ENCODE measurements around the gene ASB6.
"Not testable (repeated sequence)": the region's sequence is repeated elsewhere in the genome, so short reads cannot be mapped to it uniquely, and the experiment has no call there.

The ASB6 gene

DNA sequence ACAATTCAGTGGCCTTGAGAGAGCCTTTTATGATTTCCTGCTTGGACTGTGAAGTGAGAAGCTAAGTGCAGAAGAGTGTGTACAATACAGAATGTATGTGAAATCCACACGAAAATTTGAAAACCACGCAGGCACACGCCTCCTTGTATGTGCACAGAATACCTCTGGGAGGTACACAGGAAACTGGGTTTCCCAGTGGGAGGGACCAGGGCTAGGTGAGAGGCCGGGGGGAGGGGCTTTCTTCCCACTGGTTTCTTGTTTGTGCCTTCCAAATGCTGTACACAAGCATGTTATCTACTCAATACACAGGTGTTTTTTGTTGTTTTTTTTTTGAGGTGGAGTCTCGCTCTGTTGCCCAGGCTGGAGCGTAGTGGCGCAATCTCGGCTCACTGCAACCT is 37.2 kb downstream of the ASB6 start:
- DNase-seq, result no peak

DNA sequence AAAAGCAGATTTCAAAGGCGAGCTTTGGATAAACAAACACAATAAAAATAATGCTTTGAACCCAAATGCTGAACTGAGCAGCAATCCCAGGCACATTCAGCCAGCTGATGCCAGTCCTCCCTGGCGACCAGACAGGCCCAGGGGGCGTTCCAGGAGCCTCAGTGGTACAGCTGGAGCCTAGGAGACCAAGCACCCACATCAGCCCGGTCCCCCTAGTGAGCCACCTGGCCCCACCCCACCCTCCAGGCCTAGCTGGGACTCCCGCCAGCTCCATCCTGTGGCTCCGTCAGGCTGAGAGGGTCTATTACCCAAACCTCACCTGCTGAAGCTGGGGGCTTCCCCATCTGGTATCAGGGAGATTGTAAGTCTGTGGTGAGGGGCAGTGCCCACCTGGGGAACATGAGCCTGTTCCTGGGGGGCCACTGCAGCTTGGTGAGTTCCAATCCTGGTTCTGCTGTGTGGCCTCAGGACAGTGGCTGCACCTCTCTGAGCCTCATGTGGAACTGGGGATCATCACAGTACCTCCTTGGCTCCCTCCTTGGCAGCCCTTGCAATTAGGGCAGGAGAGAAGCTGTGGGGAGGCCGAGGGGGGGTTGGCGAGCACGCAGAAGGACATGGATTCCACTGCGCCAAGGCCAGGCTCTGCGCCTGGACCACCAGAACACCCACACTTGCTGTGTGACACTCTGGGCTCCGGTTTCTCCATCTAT is 37.7 kb downstream of the ASB6 start:
- no peak for DNase-seq

DNA sequence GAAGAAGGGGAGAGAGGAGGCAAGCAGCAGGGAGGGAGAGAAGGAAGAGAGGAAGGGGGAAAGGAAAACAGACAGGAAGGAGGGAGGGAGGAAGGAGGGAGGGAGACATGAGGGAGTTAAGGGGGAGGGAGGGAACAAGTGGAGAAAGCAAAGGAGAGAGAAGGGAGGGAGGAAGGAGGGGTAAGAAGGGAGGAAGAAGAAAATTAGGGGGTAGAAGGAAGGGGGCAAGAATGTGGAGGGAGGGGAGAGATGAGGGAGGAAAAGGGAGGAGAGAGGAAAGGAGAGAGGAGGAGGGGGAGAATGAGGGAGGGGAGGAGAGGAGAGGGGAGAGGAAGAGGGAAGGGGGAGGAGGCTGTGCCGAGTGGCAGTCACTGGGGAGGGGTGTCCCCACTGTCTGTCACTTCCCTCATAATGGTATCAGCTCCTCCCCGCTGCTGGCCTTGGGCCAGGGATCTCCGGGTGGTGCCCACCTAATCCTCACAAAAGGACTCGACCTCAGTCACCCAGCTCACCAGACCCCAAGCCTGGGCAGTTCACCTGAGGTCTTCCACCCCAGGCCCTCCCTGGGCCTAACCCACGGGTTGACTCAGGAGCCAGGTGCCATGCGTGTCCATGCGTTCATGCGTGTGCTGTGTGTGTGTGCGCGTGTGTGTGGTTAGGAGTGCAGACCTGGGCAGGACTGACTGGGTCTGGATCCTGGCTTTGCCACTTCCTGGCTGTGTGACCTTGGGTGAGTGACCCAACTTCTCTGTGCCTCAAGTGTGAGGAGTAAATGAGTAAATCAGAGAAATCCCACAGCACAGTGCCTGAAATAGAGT is 39.1 kb downstream of the ASB6 start:
- DNase-seq, result no peak

DNA sequence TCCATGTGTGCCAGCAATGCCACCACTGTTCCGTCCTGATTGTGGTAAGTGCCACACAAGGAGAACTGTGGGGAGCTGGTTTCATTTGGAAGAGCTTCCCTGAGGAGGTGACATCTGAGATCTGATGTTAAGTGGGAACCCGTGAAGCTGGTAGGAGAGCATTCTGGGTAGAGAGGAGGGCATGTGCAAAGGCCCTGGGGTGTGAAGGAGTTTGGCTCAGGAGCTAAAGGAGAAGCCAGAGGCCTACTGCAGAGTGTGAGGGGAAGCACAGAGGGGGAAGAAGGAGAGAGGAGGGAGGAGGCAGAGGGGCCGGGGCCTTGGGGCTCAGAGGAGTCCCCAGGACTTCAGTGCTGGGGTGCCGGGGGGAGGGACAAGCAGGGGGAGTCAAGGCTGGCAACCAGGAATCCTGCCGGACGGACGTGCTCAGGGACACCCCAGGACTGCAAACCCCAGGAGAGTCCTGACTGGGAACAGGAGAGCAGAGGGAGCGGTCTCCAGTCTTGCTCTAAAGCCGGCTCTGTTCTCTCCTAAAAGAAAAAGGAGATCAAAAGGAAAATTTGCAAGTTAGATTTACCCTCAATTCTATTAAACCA is 40.8 kb downstream of the ASB6 start:
- DNase-seq, result no peak

DNA sequence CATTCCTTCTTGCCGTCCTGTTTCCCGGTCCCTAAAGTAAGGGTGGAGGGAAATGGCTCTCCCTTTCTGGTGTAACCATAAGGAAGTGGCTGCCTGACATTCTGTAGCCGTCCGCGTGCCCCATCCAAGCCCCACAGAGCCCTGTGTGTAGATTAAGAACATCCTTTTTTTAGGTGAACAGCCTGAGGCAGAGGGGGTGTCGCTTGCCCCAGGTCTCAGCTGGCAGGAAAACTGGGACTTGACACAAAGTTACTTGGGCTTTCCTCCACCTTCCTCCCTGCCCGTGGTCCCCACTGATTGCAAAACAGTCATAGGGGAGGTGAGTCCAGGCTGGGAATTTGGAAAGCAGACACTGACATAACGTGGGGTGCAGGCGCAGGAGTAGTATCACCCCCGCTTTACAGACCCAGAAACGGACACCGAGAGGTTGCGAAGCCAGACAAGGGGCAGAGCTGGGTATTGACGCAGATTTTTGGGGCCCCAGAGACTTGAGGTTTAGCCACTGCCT is 43.8 kb downstream of the ASB6 start:
- DNase-seq, result no peak

DNA sequence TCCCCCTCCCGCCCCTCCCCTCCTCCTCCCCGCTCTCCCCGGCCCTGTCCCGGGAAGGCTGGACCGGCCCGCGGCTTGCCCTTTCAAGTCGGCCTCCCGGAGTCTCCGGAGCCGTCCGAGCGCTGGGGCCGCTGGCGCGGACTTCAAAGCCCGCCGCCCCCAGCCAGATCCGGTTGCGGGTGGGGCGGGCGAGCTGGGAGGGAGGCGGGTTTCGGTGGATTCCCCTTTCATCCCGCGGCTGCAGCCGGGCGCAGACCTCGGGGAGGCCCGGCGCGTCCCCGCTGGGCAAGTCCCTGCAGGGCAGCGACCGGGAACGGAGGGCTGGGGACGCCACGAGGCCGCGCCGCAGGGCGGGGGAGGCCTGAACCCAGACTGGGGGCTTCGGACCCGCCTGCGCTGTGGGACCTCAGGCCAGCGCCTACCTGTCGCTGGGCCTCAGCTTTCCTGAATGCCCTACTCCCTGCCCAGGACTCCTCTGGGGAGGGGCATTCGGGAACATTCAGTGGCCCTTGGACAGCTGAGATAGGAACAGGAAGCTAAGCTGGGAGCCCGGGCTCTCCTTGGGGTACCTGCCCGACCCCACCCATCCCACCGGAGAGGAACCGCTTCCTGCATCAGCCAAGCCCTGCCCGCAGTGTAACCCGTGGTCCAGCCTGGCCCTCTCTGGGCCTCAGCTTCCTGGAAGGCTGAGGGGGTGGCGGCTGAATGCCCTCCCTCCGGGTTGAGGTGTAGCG is 44.4 kb downstream of the ASB6 start:
- DNase-seq, result no peak

DNA sequence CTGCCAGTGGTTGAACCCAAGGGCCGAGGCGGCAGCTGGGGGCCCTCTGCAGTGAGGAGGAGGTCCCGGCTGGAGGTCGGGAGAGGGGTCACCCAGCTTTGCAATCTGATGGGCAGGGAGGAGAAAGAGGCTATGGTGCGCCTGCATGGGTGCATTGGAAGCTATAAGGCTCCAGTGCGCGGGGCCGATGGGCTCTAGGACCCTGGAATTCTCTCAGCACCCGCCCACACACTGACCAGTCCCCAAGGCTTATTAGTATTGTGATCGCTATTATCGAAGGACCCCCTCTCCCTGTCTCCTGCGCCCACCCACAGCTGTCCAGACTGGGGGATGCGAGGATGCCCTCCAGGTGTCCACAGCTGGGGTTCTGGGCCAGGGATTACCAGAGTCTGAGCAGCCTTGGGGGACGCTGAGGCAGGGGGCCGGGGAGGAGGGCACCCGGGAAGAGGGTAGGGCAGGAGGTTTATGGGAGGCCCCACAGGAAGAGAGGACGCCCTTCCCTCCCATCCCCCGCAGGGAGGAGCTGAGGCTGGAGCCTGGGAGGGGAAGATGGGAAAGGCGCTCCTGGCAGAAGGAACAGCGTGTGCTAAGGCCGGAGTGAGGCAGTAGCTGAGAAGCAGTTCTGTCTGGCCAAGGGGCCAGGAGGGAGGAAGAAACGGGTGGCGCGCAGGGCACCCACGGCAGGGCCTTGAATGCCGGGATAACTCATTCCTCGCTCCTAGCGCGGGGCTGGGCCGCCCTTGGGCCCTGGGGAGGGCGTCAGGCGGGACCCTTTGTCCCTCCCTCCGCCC is 45.2 kb downstream of the ASB6 start:
- DNase-seq, result no peak

DNA sequence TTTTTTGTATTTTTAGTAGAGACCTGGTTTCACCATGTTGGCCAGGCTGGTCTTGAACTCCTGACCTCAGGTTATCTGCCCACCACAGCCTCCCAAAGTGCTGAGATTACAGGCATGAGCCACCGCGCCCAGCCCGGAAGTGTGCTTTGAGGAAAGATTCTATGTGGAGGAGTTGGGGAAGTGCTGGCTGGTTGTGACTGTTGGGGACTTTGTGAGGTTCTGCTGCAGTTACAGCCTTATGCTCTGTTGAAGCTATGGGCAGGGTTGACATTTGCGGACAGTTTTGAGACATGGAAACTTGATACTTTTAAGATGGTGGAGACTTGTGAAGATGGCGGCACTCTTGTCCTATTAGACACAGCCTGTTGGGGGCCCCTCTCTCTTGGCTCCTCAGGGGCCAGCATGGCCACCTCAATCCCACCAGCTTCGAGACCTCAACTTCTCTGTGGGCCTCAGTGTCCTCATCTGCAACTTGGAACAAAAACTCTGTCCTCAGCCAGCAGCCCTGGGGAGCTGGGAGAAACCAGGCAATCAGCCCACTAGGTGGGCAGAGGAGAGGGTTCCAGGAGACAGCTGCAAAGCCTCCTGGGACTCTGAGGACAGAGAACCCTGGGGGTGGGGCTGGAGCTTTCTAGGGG is 45.9 kb downstream of the ASB6 start:
- no peak for DNase-seq

DNA sequence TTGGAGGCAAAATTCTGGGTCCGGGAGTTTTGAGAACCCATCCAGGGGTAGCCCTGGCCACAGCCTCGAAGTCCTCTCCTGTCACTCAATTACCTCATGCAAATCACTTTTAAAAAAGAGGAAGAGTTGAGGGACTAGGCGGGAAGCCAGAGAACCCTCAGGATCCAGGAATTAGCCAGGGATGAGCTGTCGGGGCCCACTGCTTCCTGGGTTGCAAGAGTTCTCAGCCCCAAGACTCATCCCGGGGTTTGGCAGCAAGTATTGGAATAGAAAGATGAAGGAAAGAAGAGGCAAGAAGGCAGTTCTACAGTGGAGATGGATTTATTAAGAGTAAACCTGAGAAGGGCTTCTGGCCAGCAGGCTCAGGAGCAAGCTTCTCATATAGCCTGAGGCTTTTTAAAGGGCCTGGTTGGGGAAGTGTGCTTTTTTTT is 46.6 kb downstream of the ASB6 start:
- no peak for DNase-seq

DNA sequence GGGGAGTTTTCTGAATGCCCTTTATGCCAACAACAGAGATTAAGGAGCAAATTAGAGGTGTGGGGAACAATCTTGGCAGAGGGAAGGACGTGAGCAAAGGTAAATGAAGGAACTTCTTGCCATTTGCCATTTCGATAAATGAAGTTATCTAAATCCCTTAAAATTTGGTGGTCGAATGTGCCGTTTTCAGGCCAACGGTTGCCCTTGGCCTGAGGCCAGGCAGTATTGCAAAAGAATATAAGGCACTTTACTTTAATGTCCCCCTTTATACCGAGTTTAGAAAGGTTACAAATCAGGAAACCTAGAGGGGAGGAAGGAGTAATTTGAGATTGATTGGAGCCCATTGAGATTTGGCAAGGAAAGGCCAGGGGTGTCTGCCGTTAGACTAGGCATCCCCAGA is 47.3 kb downstream of the ASB6 start:
- DNase-seq, result no peak

DNA sequence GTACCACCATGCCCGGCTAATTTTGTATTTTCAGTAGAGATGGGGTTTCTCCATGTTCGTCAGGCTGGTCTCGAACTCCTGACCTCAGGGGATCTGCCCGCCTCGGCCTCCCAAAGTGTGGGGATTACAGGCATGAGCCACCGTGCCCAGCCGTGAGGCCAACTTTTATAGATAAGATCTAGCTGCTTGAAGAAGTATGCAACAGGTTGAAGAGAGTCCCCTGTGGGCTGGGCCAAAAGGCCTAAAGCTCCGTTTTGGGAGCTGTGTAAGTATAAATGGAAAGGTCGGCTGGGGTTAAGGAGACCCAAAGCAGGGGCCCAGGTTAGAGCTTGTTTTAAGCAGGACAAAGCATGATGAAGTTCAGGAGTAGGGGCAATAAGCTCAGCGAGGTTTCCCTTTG is 49.2 kb downstream of the ASB6 start:
- not testable (repeated sequence) for DNase-seq

DNA sequence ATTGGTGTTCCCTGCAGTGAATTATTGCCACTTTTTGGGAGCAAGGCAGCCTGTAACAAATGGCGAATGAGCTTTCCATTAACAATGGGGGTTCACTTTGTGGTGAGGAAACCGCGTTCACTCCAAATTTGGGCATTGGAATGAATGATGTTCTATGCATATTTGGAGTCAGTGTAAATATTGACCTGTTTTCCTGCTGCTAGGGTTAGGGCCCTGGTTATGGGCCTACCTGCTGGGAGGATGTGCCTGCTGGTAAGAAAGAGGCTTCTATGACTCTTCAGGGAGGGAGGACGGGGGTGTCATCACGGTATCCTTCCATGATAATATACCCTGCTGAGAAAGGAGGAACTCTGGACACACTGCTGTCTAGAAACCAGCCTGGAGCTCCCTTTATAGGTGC is 50.0 kb downstream of the ASB6 start:
- no peak for DNase-seq

DNA sequence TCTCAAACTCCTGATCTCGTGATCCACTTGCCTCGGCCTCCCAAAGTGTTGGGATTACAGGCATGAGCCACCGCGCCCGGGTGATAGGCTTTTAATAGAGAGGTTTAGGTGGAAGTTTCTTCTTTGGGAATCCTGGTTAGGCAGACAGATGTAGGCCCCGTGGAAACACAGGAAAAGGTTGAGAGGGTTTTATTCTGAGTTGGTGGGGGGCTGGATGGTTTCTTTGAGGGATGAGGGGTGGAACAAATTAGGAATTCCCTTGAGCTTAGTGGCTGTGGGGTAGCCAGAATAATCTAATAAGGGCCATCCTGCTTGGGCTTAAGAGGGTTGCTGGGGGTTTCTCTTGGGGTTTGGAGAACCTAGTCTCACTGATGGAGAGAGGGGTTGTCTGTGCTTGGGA is 51.5 kb downstream of the ASB6 start:
- DNase-seq, result no peak

DNA sequence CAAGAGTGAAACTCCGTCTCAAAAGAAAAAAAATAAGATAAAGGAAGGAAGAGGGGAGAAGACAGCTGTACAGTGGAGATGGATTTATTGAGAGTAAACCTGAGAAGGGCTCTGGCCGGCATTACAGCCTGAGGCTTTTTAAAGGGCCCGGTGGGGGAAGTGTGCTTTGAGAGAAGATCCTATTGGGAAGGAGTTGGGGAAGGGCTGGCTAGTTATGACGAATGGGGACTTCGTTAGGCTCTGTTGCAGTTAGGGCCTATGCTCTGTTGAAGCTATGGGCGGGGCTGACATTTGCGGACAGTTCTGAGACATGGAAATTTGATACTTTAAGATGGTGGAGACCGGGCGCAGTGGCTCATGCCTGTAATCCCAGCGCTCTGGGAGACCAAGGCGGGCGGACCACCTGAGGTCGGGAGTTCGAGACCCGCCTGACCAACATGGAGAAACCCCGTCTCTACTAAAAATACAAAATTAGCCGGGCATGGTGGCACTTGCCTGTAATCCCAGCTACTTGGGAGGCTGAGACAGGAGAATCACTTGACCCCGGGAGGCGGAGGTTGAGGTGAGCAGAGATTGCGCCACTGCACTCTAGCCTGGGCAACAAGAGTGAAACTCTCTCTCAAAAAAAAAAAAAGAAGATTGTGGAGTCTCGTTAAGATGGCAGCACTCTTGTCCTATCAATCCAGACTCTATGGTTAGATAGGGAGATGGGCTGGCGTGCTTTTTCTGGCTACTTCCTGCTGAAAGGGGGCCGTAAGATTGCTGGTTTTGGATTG is 54.3 kb downstream of the ASB6 start:
- no peak for DNase-seq

DNA sequence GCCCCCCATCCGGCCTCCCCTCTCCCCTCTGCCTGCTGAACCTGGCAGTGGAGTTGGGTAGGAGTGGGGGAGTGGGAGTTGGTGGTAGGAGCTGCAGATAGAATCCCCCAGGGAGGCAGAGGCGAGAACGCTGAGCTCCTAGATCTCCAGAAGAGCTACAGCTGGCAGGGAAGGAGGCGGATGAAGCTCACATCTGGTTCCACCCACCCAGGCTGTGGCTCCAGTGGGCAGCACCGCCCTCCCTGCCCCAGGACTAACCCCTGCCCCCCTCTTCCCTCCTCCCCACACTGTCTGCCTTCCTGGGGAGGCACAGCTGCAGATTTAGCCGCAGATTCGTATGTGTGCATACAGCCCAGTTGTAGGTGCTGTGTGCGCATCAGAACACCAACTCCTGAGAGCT is 55.3 kb downstream of the ASB6 start:
- DNase-seq, result no peak

DNA sequence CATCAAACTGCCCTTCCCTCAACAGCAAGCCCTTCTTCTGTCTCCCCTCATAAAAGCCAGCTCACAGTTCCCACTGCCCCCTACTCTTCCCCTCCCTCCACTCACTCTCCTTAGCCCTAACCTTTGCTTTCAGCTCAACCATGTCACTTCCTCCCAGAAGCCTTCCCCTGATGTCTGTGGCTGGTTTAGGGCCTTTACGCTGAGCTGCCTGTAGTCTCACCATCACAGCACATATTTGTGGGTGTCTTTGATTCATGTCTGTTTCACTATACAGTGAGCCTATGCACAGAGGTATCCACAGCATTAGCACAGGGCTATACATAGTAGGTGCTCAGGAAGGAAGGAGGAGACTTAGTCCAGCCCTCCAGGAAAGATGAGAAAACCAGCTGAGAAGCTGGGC is 55.7 kb downstream of the ASB6 start:
- DNase-seq, result no peak

DNA sequence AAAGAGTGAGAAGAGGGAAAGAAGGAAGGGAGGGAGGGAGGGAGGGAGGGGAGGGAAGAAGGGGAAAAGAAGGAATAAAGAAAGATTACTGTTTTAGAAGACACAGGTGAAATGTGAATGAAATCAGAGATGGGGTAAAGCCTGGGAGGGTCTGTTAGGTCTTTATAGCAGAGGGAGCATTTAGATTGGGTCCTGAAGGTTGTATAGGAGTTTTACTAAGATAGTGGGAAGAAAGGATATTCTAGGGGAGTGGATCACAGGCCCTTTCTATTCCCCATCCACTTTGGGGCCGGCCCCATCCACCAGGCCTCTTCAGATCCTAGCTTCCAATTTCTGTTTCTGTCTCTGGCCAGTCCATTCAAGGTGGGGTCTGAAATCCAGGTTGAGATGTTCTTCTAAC is 56.6 kb downstream of the ASB6 start:
- no peak for DNase-seq
